Measurements from ENCODE around the gene ZNF831. TPM values are rescaled to one million over a fixed set of nuclear protein-coding genes. Genes with fewer than 3 reads are reported as not detected.
A peak's percentile ranks its signal among the peaks of the same experiment; 100 is the strongest.

Gene ZNF831
- total RNA-seq, 1 donor: not detected

GRCh38 chr20:59153832-59154231, 9.8 kb upstream of the ZNF831 start:
- H3K9me3 ChIP-seq (ENCODE audit: low read depth, low read length): no peaks in the 10 kb centered on the region
- no peaks in the 10 kb centered on the region for H3K79me2 ChIP-seq (ENCODE audit: insufficient read depth, low read length)
- peaks cover 2% of the 10 kb centered on the region for H3K27me3 ChIP-seq (ENCODE audit: insufficient read depth, low read length)
- no peaks in the 10 kb centered on the region for H3K36me3 ChIP-seq (ENCODE audit: insufficient read depth, low read length)
- H3K4me2 ChIP-seq (ENCODE audit: insufficient read depth, low read length): no peak overlapping the region
- H3K4me3 ChIP-seq (ENCODE audit: insufficient read depth, low read length): no peak overlapping the region
- no peak for TF ChIP-seq CTCF (IDR thresholded peaks at IDR 0.05; ENCODE audit: extremely low read depth, low read depth, low read length)
- no peaks in the 10 kb centered on the region for H4K20me1 ChIP-seq (ENCODE audit: insufficient read depth, low read length)
- DNase-seq (ENCODE audit: insufficient read length, low spot score, missing footprints): peak; percentile 77
- no peak overlapping the region for H3K27ac ChIP-seq (ENCODE audit: low read depth, low read length)
- no peaks in the 10 kb centered on the region for H3K4me1 ChIP-seq (ENCODE audit: insufficient read depth, low read length)
- no peak overlapping the region for H2AFZ ChIP-seq (ENCODE audit: low read length)

GRCh38 chr20:59154317-59155013, 9.2 kb upstream of the ZNF831 start:
- no peak for DNase-seq (ENCODE audit: insufficient read length, low spot score, missing footprints)

GRCh38 chr20:59157064-59157463, 6.6 kb upstream of the ZNF831 start:
- Histone ChIP-seq H3K36me3 (ENCODE audit: insufficient read depth, low read length) (no peaks in the 10 kb centered on the region), H4K20me1 (ENCODE audit: insufficient read depth, low read length) (no peaks in the 10 kb centered on the region), H3K79me2 (ENCODE audit: insufficient read depth, low read length) (no peaks in the 10 kb centered on the region), H3K9me3 (ENCODE audit: low read depth, low read length) (no peaks in the 10 kb centered on the region), H2AFZ (ENCODE audit: low read length) (no peak overlapping the region), H3K4me2 (ENCODE audit: insufficient read depth, low read length) (no peak overlapping the region), H3K27ac (ENCODE audit: low read depth, low read length) (no peak overlapping the region), H3K27me3 (ENCODE audit: insufficient read depth, low read length) (peaks cover 2% of the 10 kb centered on the region), H3K4me1 (ENCODE audit: insufficient read depth, low read length) (no peaks in the 10 kb centered on the region), H3K4me3 (ENCODE audit: insufficient read depth, low read length) (no peak overlapping the region)
- TF ChIP-seq CTCF (IDR thresholded peaks at IDR 0.05; ENCODE audit: extremely low read depth, low read depth, low read length): no peak
- no peak for DNase-seq (ENCODE audit: insufficient read length, low spot score, missing footprints)

More at GRCh38 chr20:59154317-59155013, 9.2 kb upstream of the ZNF831 start:
- H4K20me1 ChIP-seq (ENCODE audit: insufficient read depth, low read length): no peaks in the 10 kb centered on the region
- no peaks in the 10 kb centered on the region for H3K9me3 ChIP-seq (ENCODE audit: low read depth, low read length)
- H3K27ac ChIP-seq (ENCODE audit: low read depth, low read length): no peak overlapping the region
- H2AFZ ChIP-seq (ENCODE audit: low read length): no peak overlapping the region
- no peak overlapping the region for H3K4me2 ChIP-seq (ENCODE audit: insufficient read depth, low read length)
- no peaks in the 10 kb centered on the region for H3K4me1 ChIP-seq (ENCODE audit: insufficient read depth, low read length)
- TF ChIP-seq CTCF (IDR thresholded peaks at IDR 0.05; ENCODE audit: extremely low read depth, low read depth, low read length): no peak
- no peaks in the 10 kb centered on the region for H3K36me3 ChIP-seq (ENCODE audit: insufficient read depth, low read length)
- peaks cover 2% of the 10 kb centered on the region for H3K27me3 ChIP-seq (ENCODE audit: insufficient read depth, low read length)
- H3K79me2 ChIP-seq (ENCODE audit: insufficient read depth, low read length): no peaks in the 10 kb centered on the region
- H3K4me3 ChIP-seq (ENCODE audit: insufficient read depth, low read length): no peak overlapping the region

GRCh38 chr20:59157531-59157930, 6.1 kb upstream of the ZNF831 start:
- no peak overlapping the region for H3K27ac ChIP-seq (ENCODE audit: low read depth, low read length)
- no peaks in the 10 kb centered on the region for H3K9me3 ChIP-seq (ENCODE audit: low read depth, low read length)

More at GRCh38 chr20:59157531-59157930, 6.1 kb upstream of the ZNF831 start:
- Histone ChIP-seq H3K27me3 (ENCODE audit: insufficient read depth, low read length) (peaks cover 2% of the 10 kb centered on the region), H3K4me1 (ENCODE audit: insufficient read depth, low read length) (no peaks in the 10 kb centered on the region), H2AFZ (ENCODE audit: low read length) (no peak overlapping the region), H3K4me2 (ENCODE audit: insufficient read depth, low read length) (no peak overlapping the region), H3K79me2 (ENCODE audit: insufficient read depth, low read length) (no peaks in the 10 kb centered on the region), H4K20me1 (ENCODE audit: insufficient read depth, low read length) (no peaks in the 10 kb centered on the region), H3K36me3 (ENCODE audit: insufficient read depth, low read length) (no peaks in the 10 kb centered on the region), H3K4me3 (ENCODE audit: insufficient read depth, low read length) (no peak overlapping the region)
- TF ChIP-seq CTCF (IDR thresholded peaks at IDR 0.05; ENCODE audit: extremely low read depth, low read depth, low read length): no peak
- DNase-seq (ENCODE audit: insufficient read length, low spot score, missing footprints): no peak
